ENCODE results near the gene NOSTRIN.

The NOSTRIN gene

DNA sequence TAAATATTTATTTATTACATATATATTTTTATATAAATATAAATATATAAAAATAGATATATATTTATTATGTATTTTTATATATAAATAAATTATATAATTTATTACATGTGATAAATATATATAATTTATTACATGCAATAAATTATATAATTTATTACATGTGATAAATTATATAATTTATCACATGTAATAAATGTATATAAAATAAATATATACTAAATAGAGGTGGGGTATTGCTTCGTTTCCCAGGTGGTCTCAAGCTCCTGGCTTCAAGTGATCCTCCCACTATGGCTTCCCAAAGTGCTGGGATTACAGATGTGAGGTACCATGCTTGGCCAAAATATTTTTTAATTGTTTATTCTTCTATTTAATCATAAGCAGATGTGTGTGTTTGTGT is 95.0 kb downstream of the NOSTRIN start:
- H3F3A ChIP-seq (ENCODE audit: insufficient read depth, low read length), result no peaks in the 10 kb centered on the region
- no peaks in the 10 kb centered on the region for H3K36me3 ChIP-seq (replicated peaks; ENCODE audit: insufficient read depth, low read length)
- no peaks in the 10 kb centered on the region for H3K9me2 ChIP-seq (replicated peaks; ENCODE audit: insufficient read depth, low read length)
- H3K27me3 ChIP-seq (replicated peaks; ENCODE audit: insufficient read depth, low read length), result no peaks in the 10 kb centered on the region
- no peak overlapping the region for H3K4me3 ChIP-seq (ENCODE audit: low read length)
- no peak overlapping the region for H3K4me2 ChIP-seq (ENCODE audit: low read depth, low read length)
- DNase-seq, result no peak
- no peak overlapping the region for H2AFZ ChIP-seq (ENCODE audit: low read length)
- no peak overlapping the region for H3K9ac ChIP-seq (ENCODE audit: low read length)
- H3K27ac ChIP-seq (ENCODE audit: low read length), result no peak overlapping the region
- no peak for TF ChIP-seq EZH2 (optimal IDR thresholded peaks at IDR 0.05; ENCODE audit: low read depth, low read length)
- TF ChIP-seq, protein P1, sequence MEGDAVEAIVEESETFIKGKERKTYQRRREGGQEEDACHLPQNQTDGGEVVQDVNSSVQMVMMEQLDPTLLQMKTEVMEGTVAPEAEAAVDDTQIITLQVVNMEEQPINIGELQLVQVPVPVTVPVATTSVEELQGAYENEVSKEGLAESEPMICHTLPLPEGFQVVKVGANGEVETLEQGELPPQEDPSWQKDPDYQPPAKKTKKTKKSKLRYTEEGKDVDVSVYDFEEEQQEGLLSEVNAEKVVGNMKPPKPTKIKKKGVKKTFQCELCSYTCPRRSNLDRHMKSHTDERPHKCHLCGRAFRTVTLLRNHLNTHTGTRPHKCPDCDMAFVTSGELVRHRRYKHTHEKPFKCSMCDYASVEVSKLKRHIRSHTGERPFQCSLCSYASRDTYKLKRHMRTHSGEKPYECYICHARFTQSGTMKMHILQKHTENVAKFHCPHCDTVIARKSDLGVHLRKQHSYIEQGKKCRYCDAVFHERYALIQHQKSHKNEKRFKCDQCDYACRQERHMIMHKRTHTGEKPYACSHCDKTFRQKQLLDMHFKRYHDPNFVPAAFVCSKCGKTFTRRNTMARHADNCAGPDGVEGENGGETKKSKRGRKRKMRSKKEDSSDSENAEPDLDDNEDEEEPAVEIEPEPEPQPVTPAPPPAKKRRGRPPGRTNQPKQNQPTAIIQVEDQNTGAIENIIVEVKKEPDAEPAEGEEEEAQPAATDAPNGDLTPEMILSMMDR (IDR thresholded peaks at IDR 0.05; ENCODE audit: low read length), result no peak
- no peak for TF ChIP-seq EZH2phosphoT487 (IDR thresholded peaks at IDR 0.05; ENCODE audit: low read length)
- no peaks in the 10 kb centered on the region for H3K79me2 ChIP-seq (ENCODE audit: low read length)
- H4K20me1 ChIP-seq (ENCODE audit: insufficient read depth, low read length), result no peaks in the 10 kb centered on the region
- H3K4me1 ChIP-seq (ENCODE audit: low read length), result no peaks in the 10 kb centered on the region
- no peaks in the 10 kb centered on the region for H3K9me3 ChIP-seq (replicated peaks; ENCODE audit: insufficient read depth, low read length)

DNA sequence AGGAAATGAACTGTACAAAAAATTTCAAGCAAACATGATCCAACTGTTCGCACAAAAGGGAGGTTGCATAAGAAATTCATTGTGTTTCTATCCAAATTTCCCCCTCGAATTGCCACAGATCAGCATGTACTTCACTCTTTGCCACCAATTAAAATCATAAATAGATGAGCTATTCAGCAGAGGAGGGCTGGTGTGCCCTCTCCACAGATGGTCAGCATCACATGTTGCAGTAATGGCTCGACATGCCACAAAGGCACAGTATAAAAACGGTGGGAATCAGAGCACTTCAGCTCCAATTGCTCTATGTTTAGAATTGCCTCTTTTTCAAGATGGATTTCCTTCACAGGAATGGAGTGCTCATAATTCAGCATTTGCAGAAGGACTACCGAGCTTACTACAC is 98.6 kb downstream of the NOSTRIN start, which contains the start of gene G6PC2:
TSS of gene G6PC2 (plus strand) at position 289 of the 400 bp plus-strand sequence. CDS start at position 330, 41 bp downstream.
- Histone ChIP-seq H3K9me3 (replicated peaks; ENCODE audit: insufficient read depth, low read length) (no peaks in the 10 kb centered on the region), H3K4me2 (ENCODE audit: low read depth, low read length) (no peak within 1 kb of the TSS), H3K79me2 (ENCODE audit: low read length) (no peaks in the 10 kb centered on the region), H3K27me3 (replicated peaks; ENCODE audit: insufficient read depth, low read length) (no peaks in the 10 kb centered on the region), H3K4me3 (ENCODE audit: low read length) (no peak within 1 kb of the TSS), H4K20me1 (ENCODE audit: insufficient read depth, low read length) (no peaks in the 10 kb centered on the region), H3F3A (ENCODE audit: insufficient read depth, low read length) (no peaks in the 10 kb centered on the region), H3K9ac (ENCODE audit: low read length) (no peak within 1 kb of the TSS), H3K9me2 (replicated peaks; ENCODE audit: insufficient read depth, low read length) (no peaks in the 10 kb centered on the region), H2AFZ (ENCODE audit: low read length) (no peak within 1 kb of the TSS), H3K36me3 (replicated peaks; ENCODE audit: insufficient read depth, low read length) (no peaks in the 10 kb centered on the region), H3K27ac (ENCODE audit: low read length) (no peak within 1 kb of the TSS), H3K4me1 (ENCODE audit: low read length) (no peaks in the 10 kb centered on the region)
- no peak for TF ChIP-seq EZH2phosphoT487 (IDR thresholded peaks at IDR 0.05; ENCODE audit: low read length)
- no peak for TF ChIP-seq EZH2 (optimal IDR thresholded peaks at IDR 0.05; ENCODE audit: low read depth, low read length)
- TF ChIP-seq, protein P1 (IDR thresholded peaks at IDR 0.05; ENCODE audit: low read length), result no peak
- no peak for DNase-seq

DNA sequence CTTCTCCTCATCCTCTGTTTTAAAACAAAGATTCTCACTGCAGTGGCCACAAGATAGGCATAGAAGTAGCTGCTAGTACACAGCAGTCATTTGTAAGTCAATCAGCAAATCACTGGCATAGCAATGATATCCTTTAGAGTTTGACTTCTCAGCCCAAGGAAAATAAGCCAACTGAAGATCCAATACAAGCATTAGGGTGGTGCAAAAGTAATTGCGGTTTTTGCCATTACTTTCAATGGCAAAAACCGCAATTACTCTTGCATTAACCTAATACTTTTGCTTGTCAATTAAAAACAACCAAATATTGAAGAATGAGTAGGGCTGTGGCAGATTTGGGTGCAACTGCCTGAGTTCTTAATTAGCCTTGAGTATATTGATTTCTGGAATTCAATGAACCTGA is 101.5 kb downstream of the NOSTRIN start:
- no peaks in the 10 kb centered on the region for H3K4me1 ChIP-seq (ENCODE audit: low read length)
- no peaks in the 10 kb centered on the region for H3K9me2 ChIP-seq (replicated peaks; ENCODE audit: insufficient read depth, low read length)
- no peaks in the 10 kb centered on the region for H3K9me3 ChIP-seq (replicated peaks; ENCODE audit: insufficient read depth, low read length)
- H3K36me3 ChIP-seq (replicated peaks; ENCODE audit: insufficient read depth, low read length), result no peaks in the 10 kb centered on the region
- no peak overlapping the region for H3K27ac ChIP-seq (ENCODE audit: low read length)
- TF ChIP-seq EZH2 (optimal IDR thresholded peaks at IDR 0.05; ENCODE audit: low read depth, low read length) (no peak), EZH2phosphoT487 (IDR thresholded peaks at IDR 0.05; ENCODE audit: low read length) (no peak)
- TF ChIP-seq, protein P1 (IDR thresholded peaks at IDR 0.05; ENCODE audit: low read length), result no peak
- no peaks in the 10 kb centered on the region for H3K79me2 ChIP-seq (ENCODE audit: low read length)
- H4K20me1 ChIP-seq (ENCODE audit: insufficient read depth, low read length), result no peaks in the 10 kb centered on the region
- no peaks in the 10 kb centered on the region for H3F3A ChIP-seq (ENCODE audit: insufficient read depth, low read length)
- DNase-seq, result no peak
- no peak overlapping the region for H3K4me2 ChIP-seq (ENCODE audit: low read depth, low read length)
- no peak overlapping the region for H2AFZ ChIP-seq (ENCODE audit: low read length)
- H3K4me3 ChIP-seq (ENCODE audit: low read length), result no peak overlapping the region
- no peaks in the 10 kb centered on the region for H3K27me3 ChIP-seq (replicated peaks; ENCODE audit: insufficient read depth, low read length)
- H3K9ac ChIP-seq (ENCODE audit: low read length), result no peak overlapping the region

All from MM.1S (cell line).